ENCODE measurements around the gene DMPK. TPM values are rescaled to one million over a fixed set of nuclear protein-coding genes. Genes with fewer than 3 reads are reported as not detected.
"Not testable (repeated sequence)": the region's sequence is repeated elsewhere in the genome, so short reads cannot be mapped to it uniquely, and the experiment has no call there.

The DMPK gene
- total RNA-seq, 6 donors from 2014 or later, result 24.2 to 192 (median 43.8) TPM

DNA sequence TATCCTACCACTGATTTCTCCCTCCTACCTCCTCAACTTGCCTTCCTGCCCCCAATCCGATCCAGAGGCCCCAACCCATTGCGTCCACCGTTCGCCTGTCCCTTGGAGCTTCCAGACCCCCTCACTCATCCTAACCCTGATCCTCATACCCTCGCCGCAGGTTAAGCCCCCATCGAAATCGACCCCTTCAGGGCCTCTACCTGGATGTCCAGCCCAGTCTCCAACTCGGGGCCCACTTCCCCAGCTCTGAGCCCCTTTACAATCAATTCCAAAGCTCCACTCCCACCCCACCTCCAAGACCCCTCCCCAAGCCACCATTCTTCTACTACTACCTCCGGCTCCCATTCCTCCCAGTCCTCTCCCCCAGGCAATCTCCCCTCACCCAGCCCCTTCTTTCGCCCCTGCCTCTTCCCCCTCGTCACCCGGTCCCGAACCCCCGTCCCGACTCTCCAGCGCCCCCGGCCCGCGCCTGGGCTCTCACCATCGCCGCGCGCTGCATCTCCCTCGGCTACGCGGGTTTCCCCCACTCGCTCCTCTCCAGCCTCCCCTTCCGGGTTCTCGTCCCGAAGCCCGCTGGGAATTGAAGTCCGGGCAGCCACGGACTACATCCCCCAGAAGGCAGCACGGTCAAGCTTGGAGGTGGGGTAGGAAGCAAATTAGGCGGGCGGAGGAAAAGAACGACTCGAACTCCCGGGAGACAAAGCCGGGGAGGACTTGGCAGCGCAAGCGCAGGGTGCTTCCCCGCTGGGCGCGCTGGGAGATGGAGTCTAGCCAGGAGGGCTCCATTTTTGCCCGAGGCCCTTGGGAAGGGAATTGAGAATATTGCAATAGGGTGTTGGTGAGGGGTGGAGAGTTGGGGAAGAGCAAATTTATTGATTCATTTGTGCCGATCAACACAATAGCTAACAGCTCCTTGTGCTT is 51.7 kb downstream of the DMPK start, which contains the start of gene FBXO46:
TSS of gene FBXO46 (minus strand) at position 529 of the 921 bp plus-strand sequence. CDS start 17,401 bp downstream, outside the sequence.
- Histone ChIP-seq H3K36me3 (peaks cover 0 to 3% (median 0%) of the 10 kb centered on the region in 4 donors), H3K4me3 (peak within 1 kb of the TSS; percentile 81 to 99 (median 90)), H3K4me1 (peaks cover 13 to 25% (median 16%) of the 10 kb centered on the region in 4 donors), H3K9me3 (no peaks in the 10 kb centered on the region), H3K27ac (peak within 1 kb of the TSS; percentile 81 to 88 (median 83)), H3K27me3 (no peaks in the 10 kb centered on the region)
- TF ChIP-seq, protein P1, sequence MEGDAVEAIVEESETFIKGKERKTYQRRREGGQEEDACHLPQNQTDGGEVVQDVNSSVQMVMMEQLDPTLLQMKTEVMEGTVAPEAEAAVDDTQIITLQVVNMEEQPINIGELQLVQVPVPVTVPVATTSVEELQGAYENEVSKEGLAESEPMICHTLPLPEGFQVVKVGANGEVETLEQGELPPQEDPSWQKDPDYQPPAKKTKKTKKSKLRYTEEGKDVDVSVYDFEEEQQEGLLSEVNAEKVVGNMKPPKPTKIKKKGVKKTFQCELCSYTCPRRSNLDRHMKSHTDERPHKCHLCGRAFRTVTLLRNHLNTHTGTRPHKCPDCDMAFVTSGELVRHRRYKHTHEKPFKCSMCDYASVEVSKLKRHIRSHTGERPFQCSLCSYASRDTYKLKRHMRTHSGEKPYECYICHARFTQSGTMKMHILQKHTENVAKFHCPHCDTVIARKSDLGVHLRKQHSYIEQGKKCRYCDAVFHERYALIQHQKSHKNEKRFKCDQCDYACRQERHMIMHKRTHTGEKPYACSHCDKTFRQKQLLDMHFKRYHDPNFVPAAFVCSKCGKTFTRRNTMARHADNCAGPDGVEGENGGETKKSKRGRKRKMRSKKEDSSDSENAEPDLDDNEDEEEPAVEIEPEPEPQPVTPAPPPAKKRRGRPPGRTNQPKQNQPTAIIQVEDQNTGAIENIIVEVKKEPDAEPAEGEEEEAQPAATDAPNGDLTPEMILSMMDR (IDR thresholded peaks at IDR 0.05), result no peak
- TF ChIP-seq POLR2A (IDR thresholded peaks at IDR 0.05) (peak in 2 of 4 donors; percentile 39 to 85), EP300 (IDR thresholded peaks at IDR 0.05) (peak in 1 of 4 donors; percentile 11), POLR2AphosphoS5 (IDR thresholded peaks at IDR 0.05) (peak; percentile 91)
- ATAC-seq (ENCODE audit: low FRiP score in 2 of 2) (peak; percentile 98 to 99), DNase-seq (peak; percentile 94 to 98)
- 1 to 2% methylated on average over 42 to 48 of the region's 48 CpGs for WGBS, 2 donors

DNA sequence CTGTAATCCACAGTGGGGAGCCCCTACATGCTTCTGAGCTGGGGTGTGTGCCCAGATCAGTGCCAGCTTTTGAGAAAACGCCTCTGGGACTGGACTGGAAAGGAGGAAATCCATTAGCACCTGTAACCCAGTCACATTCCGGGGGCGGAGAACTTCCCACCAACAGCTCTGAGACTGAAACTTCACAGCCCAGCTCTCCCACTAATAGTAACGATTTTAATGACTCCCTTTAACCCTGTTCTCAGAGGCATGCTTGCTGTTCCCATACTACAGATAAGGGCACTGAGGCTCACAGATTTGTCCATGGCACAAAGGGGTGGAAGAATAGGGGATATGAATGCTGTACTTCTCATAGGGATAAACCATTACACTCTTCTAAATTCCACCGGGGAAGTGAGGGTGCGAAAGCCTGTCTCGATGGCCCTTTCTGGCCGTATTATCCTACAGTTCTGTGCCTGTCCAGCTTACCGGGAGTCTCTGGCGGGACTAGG is 52.4 kb downstream of the DMPK start:
- ATAC-seq (ENCODE audit: low FRiP score in 2 of 2) (no peak), DNase-seq (peak in 1 of 2 donors; percentile 44)
- Histone ChIP-seq H3K27ac (peak overlapping the region; percentile 81 to 88 (median 83)), H3K9me3 (no peaks in the 10 kb centered on the region), H3K36me3 (peaks cover 0 to 3% (median 0%) of the 10 kb centered on the region in 4 donors), H3K4me1 (peaks cover 13 to 25% (median 16%) of the 10 kb centered on the region in 4 donors), H3K27me3 (no peaks in the 10 kb centered on the region), H3K4me3 (peak overlapping the region; percentile 81 to 99 (median 90))
- 18 to 22% methylated on average over 9 of the region's 10 CpGs for WGBS, 2 donors
- TF ChIP-seq, protein P1 (IDR thresholded peaks at IDR 0.05), result no peak
- TF ChIP-seq EP300 (IDR thresholded peaks at IDR 0.05), result no peak
- no peak for TF ChIP-seq POLR2AphosphoS5 (IDR thresholded peaks at IDR 0.05)
- TF ChIP-seq POLR2A (IDR thresholded peaks at IDR 0.05), result no peak

GRCh38 chr19:45728683-45729082 is 53.6 kb downstream of the DMPK start:
- not testable (repeated sequence) for H3K27me3 ChIP-seq; H3K9me3 ChIP-seq; H3K4me3 ChIP-seq; DNase-seq; H3K27ac ChIP-seq; H3K36me3 ChIP-seq; ATAC-seq (ENCODE audit: low FRiP score in 2 of 2)
- 94 to 96% methylated on average over 18 of the region's 18 CpGs for WGBS, 2 donors
- peaks cover 13 to 25% (median 16%) of the 10 kb centered on the region in 4 donors for H3K4me1 ChIP-seq

- Histone ChIP-seq H3K4me1 (peaks cover 16 to 26% (median 20%) of the 10 kb centered on the region in 4 donors), H3K27ac (peak overlapping the region in 3 of 4 donors; percentile 19 to 67 (median 56)), H3K36me3 (peaks cover 2 to 14% (median 7%) of the 10 kb centered on the region in 4 donors)
- ATAC-seq (ENCODE audit: low FRiP score in 2 of 2); DNase-seq; H3K27me3 ChIP-seq; H3K4me3 ChIP-seq; H3K9me3 ChIP-seq: not testable (repeated sequence)
- 97 to 98% methylated on average over 9 to 11 of the region's 11 CpGs for WGBS, 2 donors
Observed at GRCh38 chr19:45720065-45720464, 62.2 kb downstream of the DMPK start.

Other genes with a start within 250 kb of the DMPK start
- gene OPA3, start 197.7 kb downstream of the DMPK start, total RNA-seq, result 10 to 100 TPM in 5 of 6 donors, 1 to 10 TPM in 1; 9.9 to 14.3 (median 12.7) TPM
- gene GPR4, start 180.3 kb downstream of the DMPK start, total RNA-seq, result 10 to 100 TPM in 2 of 6 donors, 1 to 10 TPM in 4; 1.0 to 22.1 (median 6.8) TPM
- gene EML2, start 143.1 kb downstream of the DMPK start, total RNA-seq, result 10 to 100 TPM; 34.1 to 70.2 (median 48.2) TPM
- 10 to 100 TPM in 1 of 6 donors, 1 to 10 TPM in 5; 2.9 to 17.8 (median 6.0) TPM for gene GIPR, start 114.3 kb downstream of the DMPK start, total RNA-seq
- gene SNRPD2, start 90.5 kb downstream of the DMPK start, total RNA-seq, result 100 to 1,000 TPM in 5 of 6 donors, 10 to 100 TPM in 1; 58.7 to 261 (median 161) TPM
- 10 to 100 TPM in 3 of 6 donors, 1 to 10 TPM in 3; 7.1 to 18.3 (median 10.1) TPM for gene QPCTL, start 89.8 kb downstream of the DMPK start, total RNA-seq
- 10 to 100 TPM; 12.0 to 21.1 (median 20.6) TPM for gene FBXO46, start 51.6 kb downstream of the DMPK start, total RNA-seq
- gene MEIOSIN, start 49.1 kb downstream of the DMPK start, total RNA-seq, result not detected
- gene SIX5, start 13.2 kb downstream of the DMPK start, total RNA-seq, result 10 to 100 TPM in 4 of 6 donors, 1 to 10 TPM in 2; 6.2 to 36.7 (median 17.8) TPM
- gene DMWD, start 10.4 kb upstream of the DMPK start, total RNA-seq, result 100 to 1,000 TPM in 1 of 6 donors, 10 to 100 TPM in 5; 29.4 to 109 (median 57.4) TPM
- gene RSPH6A, start 32.8 kb upstream of the DMPK start, total RNA-seq, result 1 to 10 TPM in 1 of 6 donors, under 1 TPM in 3, not detected in 2; 0.15 to 5.2 (median 0.32) TPM
- 100 to 1,000 TPM in 2 of 6 donors, 10 to 100 TPM in 4; 35.0 to 345 (median 76.0) TPM for gene SYMPK, start 80.7 kb upstream of the DMPK start, total RNA-seq
- gene FOXA3, start 81.8 kb upstream of the DMPK start, total RNA-seq, result 1 to 10 TPM in 1 of 6 donors, under 1 TPM in 2, not detected in 3; 0.46 to 1.2 (median 0.46) TPM
- 10 to 100 TPM; 23.2 to 36.5 (median 30.5) TPM for gene IRF2BP1, start 103.7 kb upstream of the DMPK start, total RNA-seq
- 10 to 100 TPM in 2 of 6 donors, 1 to 10 TPM in 4; 2.3 to 13.6 (median 9.2) TPM for gene MYPOP, start 120.1 kb upstream of the DMPK start, total RNA-seq
- gene NANOS2, start 132.3 kb upstream of the DMPK start, total RNA-seq, result not detected
- gene NOVA2, start 191.4 kb upstream of the DMPK start, total RNA-seq, result 10 to 100 TPM in 4 of 6 donors, 1 to 10 TPM in 2; 4.7 to 19.0 (median 13.9) TPM
- gene CCDC61, start 213.0 kb upstream of the DMPK start, total RNA-seq, result 10 to 100 TPM in 5 of 6 donors, 1 to 10 TPM in 1; 5.9 to 28.3 (median 20.3) TPM
- gene PGLYRP1, start 240.6 kb upstream of the DMPK start, total RNA-seq, result 1 to 10 TPM in 4 of 6 donors, not detected in 2; 2.1 to 4.3 (median 3.3) TPM